ENCODE measurements around the gene ZNFX1.

The ZNFX1 gene

DNA sequence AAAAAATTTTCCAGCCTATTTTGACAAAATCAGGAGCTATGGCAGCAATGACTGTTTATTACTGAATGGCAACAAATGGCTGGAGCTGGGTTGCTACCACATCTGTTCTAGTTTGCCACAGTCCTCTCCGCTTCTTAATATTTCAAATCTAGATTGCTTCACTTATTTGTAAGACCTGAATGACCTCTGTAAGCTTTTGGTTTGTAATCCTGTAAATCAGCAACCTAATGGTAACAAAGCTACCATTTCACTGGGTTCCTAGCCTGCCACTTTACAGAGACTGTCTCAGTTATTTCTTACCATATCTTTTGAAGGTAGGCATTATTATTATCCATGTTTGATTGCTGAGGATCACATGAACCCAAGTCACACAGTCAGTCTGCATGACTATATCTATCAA, 15.4 kb downstream of the ZNFX1 start:
- no peaks in the 10 kb centered on the region for H3K9me3 ChIP-seq (replicated peaks; ENCODE audit: insufficient read depth, low read length)
- H3K9ac ChIP-seq (ENCODE audit: low read length): no peak overlapping the region
- no peak overlapping the region for H3K4me2 ChIP-seq (ENCODE audit: low read depth, low read length)
- TF ChIP-seq EZH2phosphoT487 (IDR thresholded peaks at IDR 0.05; ENCODE audit: low read length): no peak
- TF ChIP-seq EZH2 (optimal IDR thresholded peaks at IDR 0.05; ENCODE audit: low read depth, low read length): no peak
- TF ChIP-seq, protein P1, sequence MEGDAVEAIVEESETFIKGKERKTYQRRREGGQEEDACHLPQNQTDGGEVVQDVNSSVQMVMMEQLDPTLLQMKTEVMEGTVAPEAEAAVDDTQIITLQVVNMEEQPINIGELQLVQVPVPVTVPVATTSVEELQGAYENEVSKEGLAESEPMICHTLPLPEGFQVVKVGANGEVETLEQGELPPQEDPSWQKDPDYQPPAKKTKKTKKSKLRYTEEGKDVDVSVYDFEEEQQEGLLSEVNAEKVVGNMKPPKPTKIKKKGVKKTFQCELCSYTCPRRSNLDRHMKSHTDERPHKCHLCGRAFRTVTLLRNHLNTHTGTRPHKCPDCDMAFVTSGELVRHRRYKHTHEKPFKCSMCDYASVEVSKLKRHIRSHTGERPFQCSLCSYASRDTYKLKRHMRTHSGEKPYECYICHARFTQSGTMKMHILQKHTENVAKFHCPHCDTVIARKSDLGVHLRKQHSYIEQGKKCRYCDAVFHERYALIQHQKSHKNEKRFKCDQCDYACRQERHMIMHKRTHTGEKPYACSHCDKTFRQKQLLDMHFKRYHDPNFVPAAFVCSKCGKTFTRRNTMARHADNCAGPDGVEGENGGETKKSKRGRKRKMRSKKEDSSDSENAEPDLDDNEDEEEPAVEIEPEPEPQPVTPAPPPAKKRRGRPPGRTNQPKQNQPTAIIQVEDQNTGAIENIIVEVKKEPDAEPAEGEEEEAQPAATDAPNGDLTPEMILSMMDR (IDR thresholded peaks at IDR 0.05; ENCODE audit: low read length): no peak
- H3K4me1 ChIP-seq (ENCODE audit: low read length): peaks cover 5% of the 10 kb centered on the region
- no peaks in the 10 kb centered on the region for H4K20me1 ChIP-seq (ENCODE audit: insufficient read depth, low read length)
- H2AFZ ChIP-seq (ENCODE audit: low read length): no peak overlapping the region
- no peaks in the 10 kb centered on the region for H3K9me2 ChIP-seq (replicated peaks; ENCODE audit: insufficient read depth, low read length)
- peaks cover under 1% of the 10 kb centered on the region for H3F3A ChIP-seq (ENCODE audit: insufficient read depth, low read length)
- no peak overlapping the region for H3K27ac ChIP-seq (ENCODE audit: low read length)
- DNase-seq: no peak
- H3K36me3 ChIP-seq (replicated peaks; ENCODE audit: insufficient read depth, low read length): no peaks in the 10 kb centered on the region; the same call in 1 of the 2 replicates
- H3K27me3 ChIP-seq (replicated peaks; ENCODE audit: insufficient read depth, low read length): no peaks in the 10 kb centered on the region
- 0 out of 2 replicates have a peak, but pooled peaks cover under 1% of the 10 kb centered on the region for H3K79me2 ChIP-seq (ENCODE audit: low read length)
- H3K4me3 ChIP-seq (ENCODE audit: low read length): no peak overlapping the region

DNA sequence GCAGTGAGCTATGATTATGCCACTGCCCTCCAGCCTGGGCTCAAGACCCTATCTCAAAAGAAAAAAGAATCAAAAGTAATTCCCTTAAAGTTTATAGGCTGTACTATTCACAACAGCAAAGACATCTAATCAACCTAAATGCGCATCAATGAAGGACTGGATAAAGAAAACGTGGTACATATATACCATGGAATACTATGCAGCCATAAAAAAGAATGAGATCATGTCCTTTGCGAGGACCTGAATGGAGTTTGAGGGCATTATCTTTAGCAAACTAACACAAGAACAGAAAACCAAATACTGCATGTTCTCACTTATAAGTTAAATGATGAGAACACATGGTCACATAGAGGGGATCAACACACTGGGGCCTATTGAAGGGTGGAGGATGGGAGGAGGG, 16.7 kb downstream of the ZNFX1 start:
- Histone ChIP-seq H3K36me3 (replicated peaks; ENCODE audit: insufficient read depth, low read length) (no peaks in the 10 kb centered on the region; the same call in 1 of the 2 replicates), H3K9ac (ENCODE audit: low read length) (no peak overlapping the region), H3K4me2 (ENCODE audit: low read depth, low read length) (no peak overlapping the region), H2AFZ (ENCODE audit: low read length) (no peak overlapping the region), H3K9me3 (replicated peaks; ENCODE audit: insufficient read depth, low read length) (no peaks in the 10 kb centered on the region), H3K9me2 (replicated peaks; ENCODE audit: insufficient read depth, low read length) (no peaks in the 10 kb centered on the region), H3K4me1 (ENCODE audit: low read length) (no peaks in the 10 kb centered on the region), H3K27ac (ENCODE audit: low read length) (no peak overlapping the region), H3K27me3 (replicated peaks; ENCODE audit: insufficient read depth, low read length) (no peaks in the 10 kb centered on the region), H3K4me3 (ENCODE audit: low read length) (no peak overlapping the region), H3K79me2 (ENCODE audit: low read length) (no peaks in the 10 kb centered on the region), H3F3A (ENCODE audit: insufficient read depth, low read length) (no peaks in the 10 kb centered on the region), H4K20me1 (ENCODE audit: insufficient read depth, low read length) (no peaks in the 10 kb centered on the region)
- no peak for TF ChIP-seq EZH2phosphoT487 (IDR thresholded peaks at IDR 0.05; ENCODE audit: low read length)
- no peak for TF ChIP-seq EZH2 (optimal IDR thresholded peaks at IDR 0.05; ENCODE audit: low read depth, low read length)
- TF ChIP-seq, protein P1 (IDR thresholded peaks at IDR 0.05; ENCODE audit: low read length): no peak
- no peak for DNase-seq

GRCh38 chr20:49260218-49260617, 17.6 kb downstream of the ZNFX1 start:
- no peaks in the 10 kb centered on the region; the same call in 1 of the 2 replicates for H3K36me3 ChIP-seq (replicated peaks; ENCODE audit: insufficient read depth, low read length)
- no peaks in the 10 kb centered on the region for H3F3A ChIP-seq (ENCODE audit: insufficient read depth, low read length)
- no peak for DNase-seq
- no peak for TF ChIP-seq EZH2phosphoT487 (IDR thresholded peaks at IDR 0.05; ENCODE audit: low read length)
- no peak for TF ChIP-seq EZH2 (optimal IDR thresholded peaks at IDR 0.05; ENCODE audit: low read depth, low read length)
- TF ChIP-seq, protein P1 (IDR thresholded peaks at IDR 0.05; ENCODE audit: low read length): no peak
- no peaks in the 10 kb centered on the region for H3K9me2 ChIP-seq (replicated peaks; ENCODE audit: insufficient read depth, low read length)
- H3K4me3 ChIP-seq (ENCODE audit: low read length): no peak overlapping the region
- no peaks in the 10 kb centered on the region for H3K4me1 ChIP-seq (ENCODE audit: low read length)
- no peaks in the 10 kb centered on the region for H3K27me3 ChIP-seq (replicated peaks; ENCODE audit: insufficient read depth, low read length)
- no peaks in the 10 kb centered on the region for H3K9me3 ChIP-seq (replicated peaks; ENCODE audit: insufficient read depth, low read length)
- H2AFZ ChIP-seq (ENCODE audit: low read length): no peak overlapping the region
- H3K9ac ChIP-seq (ENCODE audit: low read length): no peak overlapping the region
- no peaks in the 10 kb centered on the region for H3K79me2 ChIP-seq (ENCODE audit: low read length)
- no peak overlapping the region for H3K4me2 ChIP-seq (ENCODE audit: low read depth, low read length)
- no peaks in the 10 kb centered on the region for H4K20me1 ChIP-seq (ENCODE audit: insufficient read depth, low read length)
- no peak overlapping the region for H3K27ac ChIP-seq (ENCODE audit: low read length)
